Subcutaneous adipose tissue (tissue), 4 donors: ENCODE measurements around the gene SV2C. TPM values are rescaled to one million over a fixed set of nuclear protein-coding genes. Genes with fewer than 3 reads are reported as not detected.

Experiments
- CTCF ChIP-seq: fragments of 450-650 bp; IDR thresholded peaks from one replicate; pipeline ENCODE4 v1.5.1; 2016; ENCODE audit warnings: low read depth, mild to moderate bottlenecking, control low read depth, antibody characterized with exemption, moderate library complexity
- total RNA-seq, 4 donors: library from RNA; depleted of rRNA; stranded (reverse); fragments of >200 nt; gene quantifications; one replicate each; pipeline ENCODE4 v1.1.0, GENCODE V29; 2016

SV2C gene
- total RNA-seq, 4 donors from 2014 or later, result under 0.01 to 0.17 (median under 0.01) TPM; not detected in 1

- no peak for TF ChIP-seq CTCF
Observed at GRCh38 chr5:76334574-76334973, 251.4 kb downstream of the SV2C start.

GRCh38 chr5:76337953-76338451 lies 254.8 kb downstream of the SV2C start:
- TF ChIP-seq CTCF, result no peak

- no peak for TF ChIP-seq CTCF
Observed at GRCh38 chr5:76339919-76340318, 256.7 kb downstream of the SV2C start.

- no peak for TF ChIP-seq CTCF
Observed at GRCh38 chr5:76341651-76342334, 258.6 kb downstream of the SV2C start.

- TF ChIP-seq CTCF, result no peak
Observed at GRCh38 chr5:76342474-76342873, 259.3 kb downstream of the SV2C start.

GRCh38 chr5:76345582-76345981 lies 262.4 kb downstream of the SV2C start:
- TF ChIP-seq CTCF, result no peak

- no peak for TF ChIP-seq CTCF
Observed at GRCh38 chr5:76351176-76351575, 268.0 kb downstream of the SV2C start.
